ENCODE measurements around the gene AKR1A1. TPM values are rescaled to one million over a fixed set of nuclear protein-coding genes. Genes with fewer than 3 reads are reported as not detected.
A peak's percentile ranks its signal among the peaks of the same experiment; 100 is the strongest.

The AKR1A1 gene
- 305 TPM for polyA plus RNA-seq (2012; ENCODE audit: low read depth, missing spikeins)

DNA sequence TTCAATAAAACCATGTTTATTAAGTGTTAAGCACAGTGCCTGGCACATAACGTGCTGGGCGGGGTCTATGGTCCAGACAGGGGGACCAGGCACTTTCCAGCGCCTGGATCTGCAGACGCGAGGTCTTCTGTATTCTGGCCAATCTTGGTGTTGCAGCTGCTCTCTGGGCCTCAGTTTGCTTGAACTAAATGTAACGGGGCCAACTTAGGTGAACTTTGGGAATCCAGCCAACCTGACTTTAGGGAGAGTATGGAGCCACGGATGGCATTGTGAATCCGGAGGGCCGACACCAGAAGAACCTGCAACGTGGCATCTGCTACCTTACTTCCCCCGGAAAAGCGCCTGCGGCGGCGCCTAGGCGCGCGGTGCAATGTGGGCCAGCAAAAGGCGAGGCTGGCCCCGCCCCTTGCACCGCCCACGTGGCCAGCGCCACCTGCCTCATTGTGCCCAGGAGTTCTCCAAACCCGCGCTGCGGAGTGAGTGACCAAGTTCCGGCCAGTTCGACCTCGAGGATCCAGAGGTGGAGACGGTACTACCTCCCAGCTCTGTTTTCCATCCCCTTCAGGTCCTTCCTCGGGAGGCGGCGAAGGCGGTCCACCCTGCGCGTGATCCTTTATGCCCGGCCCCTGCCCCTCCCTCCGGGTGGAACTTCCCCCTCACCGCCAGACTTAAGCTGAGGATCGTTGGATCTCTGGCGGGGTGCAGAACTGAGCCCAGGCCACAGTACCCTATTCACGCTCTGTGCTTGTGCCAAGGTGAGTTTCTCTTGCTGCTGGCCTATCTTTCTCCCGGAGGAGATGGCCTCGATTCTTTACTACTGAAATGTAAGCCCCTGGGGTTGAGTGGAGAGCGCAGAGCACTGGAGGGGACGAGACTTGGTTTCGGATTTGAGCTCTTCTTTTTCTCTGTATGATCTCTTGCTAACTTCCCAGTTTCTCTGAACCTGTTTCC is at the start of gene AKR1A1:
TSS of gene AKR1A1 (plus strand) at position 426 of the 951 bp plus-strand sequence. CDS start 10,969 bp downstream, outside the sequence.
- DNase-seq (ENCODE audit: insufficient read length, low spot score) (peak; percentile 71), FAIRE-seq (peak; percentile 93)
- peak; percentile 72 for TF ChIP-seq POU2F2 (IDR thresholded peaks at IDR 0.05; ENCODE audit: low read depth, low read length)
- TF ChIP-seq POLR2A (IDR thresholded peaks at IDR 0.05; ENCODE audit: low read depth, low read length), result peak; percentile 96
- no peak for TF ChIP-seq PAX5 (IDR thresholded peaks at IDR 0.05; ENCODE audit: insufficient read depth, low read length, severe bottlenecking)
- TF ChIP-seq TAF1 (IDR thresholded peaks at IDR 0.05; ENCODE audit: low read depth, low read length), result peak; percentile 88
- 0 out of 2 replicates have a peak, but pooled peaks have one; percentile 10 for TF ChIP-seq SPI1 (IDR thresholded peaks at IDR 0.05; ENCODE audit: low read depth, low read length)
- TF ChIP-seq POLR2AphosphoS5 (IDR thresholded peaks at IDR 0.05; ENCODE audit: low read depth, low read length), result peak; percentile 96

DNA sequence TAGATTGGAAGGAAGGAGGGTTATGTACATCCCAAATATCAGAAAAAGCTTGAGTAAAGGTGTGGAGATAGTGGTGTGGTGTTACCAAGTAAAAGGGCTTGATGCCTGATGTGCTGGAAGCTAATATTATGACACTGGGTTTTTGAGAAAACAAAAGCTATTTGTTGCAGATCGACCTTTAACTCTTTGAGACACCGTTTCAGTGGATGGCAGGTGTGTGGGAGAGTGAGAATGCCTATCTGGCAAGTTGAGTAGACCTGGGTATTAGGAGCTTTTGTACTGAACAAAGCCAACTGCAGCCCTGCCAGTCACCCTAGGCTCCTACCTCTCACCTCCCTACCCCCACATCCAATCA is 49.1 kb upstream of the AKR1A1 start:
- TF ChIP-seq PAX5 (IDR thresholded peaks at IDR 0.05; ENCODE audit: insufficient read depth, low read length, severe bottlenecking) (no peak), POLR2A (IDR thresholded peaks at IDR 0.05; ENCODE audit: low read depth, low read length) (no peak), POU2F2 (IDR thresholded peaks at IDR 0.05; ENCODE audit: low read depth, low read length) (no peak), SPI1 (IDR thresholded peaks at IDR 0.05; ENCODE audit: low read depth, low read length) (no peak), TAF1 (IDR thresholded peaks at IDR 0.05; ENCODE audit: low read depth, low read length) (no peak), POLR2AphosphoS5 (IDR thresholded peaks at IDR 0.05; ENCODE audit: low read depth, low read length) (no peak)
- no peak for FAIRE-seq
- no peak for DNase-seq (ENCODE audit: insufficient read length, low spot score)

DNA sequence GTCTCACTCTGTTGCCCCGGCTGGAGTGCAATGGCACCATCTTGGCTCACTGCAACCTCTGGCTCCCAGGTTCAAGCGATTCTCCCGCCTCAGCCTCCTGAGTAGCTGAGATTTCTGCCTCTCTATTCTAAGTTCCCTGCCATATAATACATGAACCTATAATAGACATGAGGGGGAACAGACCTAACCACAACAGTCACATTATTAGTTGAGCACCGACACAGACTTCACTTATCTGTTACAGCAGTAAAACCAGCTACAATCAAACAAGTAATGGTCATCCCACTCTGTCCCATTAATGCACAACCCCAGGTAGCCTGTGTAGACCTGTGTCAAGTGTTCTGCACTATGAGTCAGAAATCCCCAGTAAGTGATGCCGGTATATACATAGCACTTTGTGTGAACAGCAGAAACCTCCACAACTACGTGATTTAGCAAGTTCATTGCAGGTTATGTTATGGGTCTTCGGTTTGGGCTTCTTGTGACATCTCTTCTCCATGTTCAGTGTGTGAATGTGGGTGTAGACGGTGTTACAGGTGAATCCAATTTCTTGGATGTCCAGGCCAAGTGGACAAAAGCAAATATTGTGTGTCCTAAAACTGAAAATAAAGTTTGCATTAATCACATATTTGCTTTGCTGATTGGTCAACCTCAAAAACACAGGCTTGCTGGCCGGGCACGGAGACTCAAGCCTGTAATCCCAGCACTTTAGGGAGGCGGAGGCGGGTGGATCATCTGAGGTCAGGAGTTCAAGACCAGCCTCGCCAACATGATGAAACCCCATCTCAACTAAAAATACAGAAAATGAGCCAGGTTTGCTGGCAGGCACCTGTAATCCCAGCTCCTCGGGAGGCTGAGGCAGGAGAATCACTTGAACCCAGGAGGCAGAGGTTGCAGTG is 46.9 kb upstream of the AKR1A1 start:
- DNase-seq (ENCODE audit: insufficient read length, low spot score) (no peak), FAIRE-seq (peak; percentile 77)
- TF ChIP-seq TAF1 (IDR thresholded peaks at IDR 0.05; ENCODE audit: low read depth, low read length) (no peak), SPI1 (IDR thresholded peaks at IDR 0.05; ENCODE audit: low read depth, low read length) (peak; percentile 22; the same call in 1 of the 2 replicates), PAX5 (IDR thresholded peaks at IDR 0.05; ENCODE audit: insufficient read depth, low read length, severe bottlenecking) (no peak)

DNA sequence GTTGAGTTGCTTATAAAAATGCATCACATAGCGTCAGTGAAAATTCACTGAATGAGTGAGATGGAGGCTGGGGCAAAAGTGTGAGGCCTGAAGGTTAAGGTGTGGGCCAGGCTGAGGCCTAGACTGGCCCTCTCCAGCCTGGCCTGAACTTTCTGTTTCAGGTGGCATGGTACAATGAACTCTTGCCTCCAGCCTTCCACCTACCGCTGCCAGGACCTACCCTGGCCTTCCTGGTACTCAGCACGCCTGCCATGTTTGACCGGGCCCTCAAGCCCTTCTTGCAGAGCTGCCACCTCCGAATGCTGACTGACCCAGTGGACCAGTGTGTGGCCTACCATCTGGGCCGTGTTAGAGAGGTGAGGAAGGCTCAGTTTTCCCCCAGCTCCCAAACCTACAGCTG is 43.4 kb upstream of the AKR1A1 start:
- DNase-seq (ENCODE audit: insufficient read length, low spot score) (no peak), FAIRE-seq (no peak)
- TF ChIP-seq POLR2AphosphoS5 (IDR thresholded peaks at IDR 0.05; ENCODE audit: low read depth, low read length), result no peak
- TF ChIP-seq POLR2A (IDR thresholded peaks at IDR 0.05; ENCODE audit: low read depth, low read length), result no peak
- no peak for TF ChIP-seq PAX5 (IDR thresholded peaks at IDR 0.05; ENCODE audit: insufficient read depth, low read length, severe bottlenecking)
- no peak for TF ChIP-seq TAF1 (IDR thresholded peaks at IDR 0.05; ENCODE audit: low read depth, low read length)
- no peak for TF ChIP-seq POU2F2 (IDR thresholded peaks at IDR 0.05; ENCODE audit: low read depth, low read length)
- TF ChIP-seq SPI1 (IDR thresholded peaks at IDR 0.05; ENCODE audit: low read depth, low read length), result no peak

DNA sequence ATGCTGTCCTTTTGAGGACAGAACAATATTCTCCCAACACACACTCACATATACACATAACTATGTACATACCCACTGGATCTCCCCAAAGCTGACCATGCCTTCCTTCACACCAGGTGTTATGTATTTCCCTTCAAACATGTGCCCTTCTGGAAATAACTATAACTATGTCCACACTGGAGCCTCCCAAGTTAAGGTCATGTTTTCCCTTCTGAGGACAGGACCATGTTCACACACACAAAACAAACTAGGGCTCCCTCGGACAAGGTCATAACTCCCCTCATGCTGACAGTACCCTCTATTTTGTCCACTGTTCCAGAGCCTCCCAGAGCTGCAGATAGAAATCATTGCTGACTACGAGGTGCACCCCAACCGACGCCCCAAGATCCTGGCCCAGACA is 42.7 kb upstream of the AKR1A1 start:
- no peak for FAIRE-seq
- DNase-seq (ENCODE audit: insufficient read length, low spot score), result no peak
- no peak for TF ChIP-seq SPI1 (IDR thresholded peaks at IDR 0.05; ENCODE audit: low read depth, low read length)
- no peak for TF ChIP-seq POLR2AphosphoS5 (IDR thresholded peaks at IDR 0.05; ENCODE audit: low read depth, low read length)
- TF ChIP-seq TAF1 (IDR thresholded peaks at IDR 0.05; ENCODE audit: low read depth, low read length), result no peak
- no peak for TF ChIP-seq PAX5 (IDR thresholded peaks at IDR 0.05; ENCODE audit: insufficient read depth, low read length, severe bottlenecking)
- TF ChIP-seq POLR2A (IDR thresholded peaks at IDR 0.05; ENCODE audit: low read depth, low read length), result no peak

DNA sequence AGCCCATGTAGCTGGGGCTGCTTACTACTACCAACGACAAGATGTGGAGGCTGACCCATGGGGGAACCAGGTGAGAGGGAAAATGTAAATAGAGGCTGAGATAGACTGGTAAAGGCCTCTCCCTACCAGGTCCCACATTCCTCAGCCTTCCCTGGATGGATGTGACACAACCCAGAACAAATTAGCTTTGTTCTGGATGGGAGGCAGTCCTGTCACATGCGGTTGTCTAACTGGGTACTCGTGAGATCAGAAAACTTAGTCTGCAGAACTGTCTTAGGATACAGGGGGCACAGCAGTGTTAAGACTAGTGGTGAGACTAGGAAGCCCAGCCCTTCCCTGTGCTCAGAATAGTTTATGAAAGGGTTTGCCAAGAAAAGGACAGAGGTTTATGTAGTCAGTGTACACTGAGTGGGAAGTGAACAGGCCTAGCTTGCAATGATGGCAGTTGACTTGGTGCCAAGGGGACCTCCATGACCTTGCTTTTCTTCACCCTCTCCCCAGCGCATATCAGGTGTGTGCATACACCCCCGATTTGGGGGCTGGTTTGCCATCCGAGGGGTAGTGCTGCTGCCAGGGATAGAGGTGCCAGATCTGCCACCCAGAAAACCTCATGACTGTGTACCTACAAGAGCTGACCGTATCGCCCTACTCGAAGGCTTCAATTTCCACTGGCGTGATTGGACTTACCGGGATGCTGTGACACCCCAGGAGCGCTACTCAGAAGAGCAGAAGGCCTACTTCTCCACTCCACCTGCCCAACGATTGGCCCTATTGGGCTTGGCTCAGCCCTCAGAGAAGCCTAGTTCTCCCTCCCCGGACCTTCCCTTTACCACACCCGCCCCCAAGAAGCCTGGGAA is 42.1 kb upstream of the AKR1A1 start:
- DNase-seq (ENCODE audit: insufficient read length, low spot score), result no peak
- FAIRE-seq, result peak; percentile 52
- TF ChIP-seq POU2F2 (IDR thresholded peaks at IDR 0.05; ENCODE audit: low read depth, low read length), result no peak; the same call in 1 of the 2 replicates
- TF ChIP-seq POLR2A (IDR thresholded peaks at IDR 0.05; ENCODE audit: low read depth, low read length), result peak; percentile 68; the same call in 1 of the 2 replicates
- peak; percentile 88 for TF ChIP-seq POLR2AphosphoS5 (IDR thresholded peaks at IDR 0.05; ENCODE audit: low read depth, low read length)

DNA sequence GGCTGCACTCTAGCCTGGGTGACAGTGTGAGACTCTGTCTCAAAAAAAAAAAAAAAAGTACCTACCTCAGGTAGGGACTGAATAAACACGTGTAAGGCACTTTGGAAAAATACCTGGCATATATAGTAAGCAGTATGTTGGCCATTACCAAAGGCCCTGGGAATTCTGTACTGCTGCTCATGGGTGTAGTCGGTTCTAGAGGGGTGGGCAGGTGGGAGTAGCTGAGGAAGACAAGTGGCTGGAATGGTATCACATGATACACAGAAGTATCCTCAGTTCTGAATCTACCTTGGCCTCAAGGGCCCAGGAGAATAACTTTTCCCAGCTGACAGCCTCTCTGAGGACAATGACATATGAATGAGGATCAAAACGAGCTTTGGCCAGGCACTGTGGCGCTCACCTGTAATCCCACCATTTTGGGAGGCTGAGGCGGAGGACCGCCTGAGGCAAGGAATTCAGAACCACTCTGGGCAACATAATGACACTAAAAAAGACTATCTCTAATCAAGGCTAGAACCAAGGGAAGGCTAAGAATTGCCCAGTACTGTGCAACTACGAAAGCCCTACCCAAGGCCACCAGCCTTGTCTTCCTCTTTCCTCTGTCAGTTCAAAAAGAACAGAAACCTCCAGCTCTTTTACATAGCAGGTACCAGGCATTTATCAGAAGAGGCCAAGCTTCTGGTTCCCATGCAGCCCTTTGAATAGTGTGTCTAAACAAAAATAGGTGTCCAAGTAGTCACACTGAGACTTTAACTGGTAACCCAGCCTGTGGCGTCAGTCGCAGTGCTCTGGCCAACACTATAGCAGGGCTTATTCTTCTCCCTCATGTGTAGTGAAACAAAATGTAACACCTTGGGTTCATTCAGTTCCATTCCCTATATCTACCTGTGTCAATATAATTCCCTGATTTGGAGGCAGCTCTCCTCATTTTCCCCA is 40.3 kb upstream of the AKR1A1 start:
- DNase-seq (ENCODE audit: insufficient read length, low spot score), result no peak
- no peak for FAIRE-seq
- TF ChIP-seq POLR2AphosphoS5 (IDR thresholded peaks at IDR 0.05; ENCODE audit: low read depth, low read length) (no peak), TAF1 (IDR thresholded peaks at IDR 0.05; ENCODE audit: low read depth, low read length) (no peak), SPI1 (IDR thresholded peaks at IDR 0.05; ENCODE audit: low read depth, low read length) (no peak), PAX5 (IDR thresholded peaks at IDR 0.05; ENCODE audit: insufficient read depth, low read length, severe bottlenecking) (no peak)

DNA sequence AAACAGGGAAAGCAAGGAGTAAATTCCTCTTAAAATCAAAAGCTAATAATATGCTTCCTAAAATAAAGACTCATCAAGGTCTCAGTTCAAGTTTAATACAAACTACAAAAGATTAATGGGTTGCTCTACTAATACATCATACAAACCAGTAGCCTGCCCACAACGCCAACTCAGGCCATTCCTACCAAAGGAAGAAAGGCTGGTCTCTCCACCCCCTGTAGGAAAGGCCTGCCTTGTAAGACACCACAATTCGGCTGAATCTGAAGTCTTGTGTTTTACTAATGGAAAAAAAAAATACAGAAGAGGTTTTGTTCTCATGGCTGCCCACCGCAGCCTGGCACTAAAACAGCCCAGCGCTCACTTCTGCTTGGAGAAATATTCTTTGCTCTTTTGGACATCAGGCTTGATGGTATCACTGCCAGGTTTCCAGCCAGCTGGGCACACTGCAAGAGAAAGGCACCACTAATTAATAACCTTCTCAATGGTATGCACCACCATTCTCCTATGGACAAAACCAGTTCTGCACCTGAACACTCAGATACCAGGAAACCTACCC is 39.6 kb upstream of the AKR1A1 start:
- TF ChIP-seq POU2F2 (IDR thresholded peaks at IDR 0.05; ENCODE audit: low read depth, low read length), result no peak
- no peak for TF ChIP-seq SPI1 (IDR thresholded peaks at IDR 0.05; ENCODE audit: low read depth, low read length)
- TF ChIP-seq POLR2AphosphoS5 (IDR thresholded peaks at IDR 0.05; ENCODE audit: low read depth, low read length), result no peak
- TF ChIP-seq TAF1 (IDR thresholded peaks at IDR 0.05; ENCODE audit: low read depth, low read length), result no peak
- TF ChIP-seq PAX5 (IDR thresholded peaks at IDR 0.05; ENCODE audit: insufficient read depth, low read length, severe bottlenecking), result no peak
- no peak for TF ChIP-seq POLR2A (IDR thresholded peaks at IDR 0.05; ENCODE audit: low read depth, low read length)
- FAIRE-seq, result no peak
- DNase-seq (ENCODE audit: insufficient read length, low spot score), result no peak

Measured in GM12891 (cell line).